Measurements from ENCODE around the gene ADTRP. TPM values are rescaled to one million over a fixed set of nuclear protein-coding genes. Genes with fewer than 3 reads are reported as not detected.

Gene ADTRP
- 1 to 10 TPM in 3 of 4 donors, under 1 TPM in 1; 0.14 to 3.3 (median 2.5) TPM for polyA plus RNA-seq (ENCODE audit: insufficient read length in 4 of 4)

- no peak for DNase-seq (ENCODE audit: low read depth in 4 of 4, low spot score in 3 of 4)
These were observed at the start of gene ADTRP for GRCh38 chr6:11778648-11779328. TSS of gene ADTRP (minus strand) at chr6:11778803. CDS start at chr6:11778759, 44 bp downstream.

DNA sequence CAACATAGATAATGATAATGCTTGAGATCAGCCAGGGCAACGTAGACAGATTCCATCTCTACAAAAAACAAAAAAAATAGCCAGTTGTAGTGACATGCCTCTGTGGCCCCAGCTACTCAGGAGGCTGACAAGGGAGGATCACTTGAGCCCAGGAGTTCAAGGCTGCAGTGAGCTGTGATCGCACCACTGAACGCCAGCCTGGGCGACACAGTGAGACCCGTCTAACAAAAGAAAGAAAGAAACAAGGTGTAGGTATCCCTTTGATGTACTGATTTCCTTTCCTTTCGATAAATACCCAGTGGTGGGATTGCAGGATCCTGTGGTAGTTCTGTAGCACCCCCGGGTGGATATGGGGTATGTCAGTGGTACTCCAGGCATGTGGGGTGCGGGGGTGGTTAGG is 48.2 kb upstream of the ADTRP start:
- no peak for DNase-seq (ENCODE audit: low read depth in 4 of 4, low spot score in 3 of 4)

GRCh38 chr6:11824986-11825385 is 46.4 kb upstream of the ADTRP start:
- DNase-seq (ENCODE audit: low read depth in 4 of 4, low spot score in 3 of 4) = no peak

DNA sequence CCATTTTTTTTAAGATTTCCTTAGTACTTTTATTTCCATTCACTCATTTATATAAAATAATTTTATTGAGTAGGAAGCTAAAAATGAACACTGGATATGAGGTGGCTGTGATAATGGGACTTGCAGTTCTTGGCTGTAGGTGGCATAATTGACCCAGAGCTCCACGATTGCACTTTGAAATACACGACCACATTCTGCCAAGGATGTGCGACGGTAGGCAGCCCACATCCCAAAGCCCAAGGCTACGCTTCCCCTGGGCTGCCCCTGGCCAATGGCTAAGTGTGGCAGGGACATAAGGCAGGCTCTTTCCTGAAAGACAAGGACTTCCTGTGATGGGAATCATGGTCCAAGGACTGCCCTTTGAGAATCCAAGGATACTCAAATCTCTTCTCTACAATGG is 43.7 kb upstream of the ADTRP start:
- DNase-seq (ENCODE audit: low read depth in 4 of 4, low spot score in 3 of 4) = no peak

DNA sequence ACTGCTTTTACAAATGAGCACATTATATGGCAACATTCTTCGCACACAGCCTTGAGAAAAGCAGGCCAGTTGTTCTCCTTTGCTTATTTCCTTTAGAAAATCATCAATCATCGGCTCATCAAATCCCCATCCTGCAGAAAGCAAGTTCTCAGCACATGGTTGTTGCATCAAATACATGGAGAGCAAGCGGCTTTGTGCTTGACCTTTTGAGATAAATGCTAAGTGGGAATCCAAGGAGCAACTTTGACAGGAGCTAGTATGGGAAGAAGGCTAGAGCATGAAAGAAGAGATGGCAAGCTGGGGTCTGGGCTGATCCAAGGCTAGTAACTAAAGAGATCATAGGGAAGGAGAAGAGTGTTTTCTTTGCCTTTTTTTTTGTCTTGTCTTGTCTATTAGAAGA is 43.2 kb upstream of the ADTRP start:
- no peak for DNase-seq (ENCODE audit: low read depth in 4 of 4, low spot score in 3 of 4)

GRCh38 chr6:11820821-11821220 is 42.2 kb upstream of the ADTRP start:
- no peak for DNase-seq (ENCODE audit: low read depth in 4 of 4, low spot score in 3 of 4)

- DNase-seq (ENCODE audit: low read depth in 4 of 4, low spot score in 3 of 4) = no peak
These were observed 40.9 kb upstream of the ADTRP start for GRCh38 chr6:11819486-11819885.

DNA sequence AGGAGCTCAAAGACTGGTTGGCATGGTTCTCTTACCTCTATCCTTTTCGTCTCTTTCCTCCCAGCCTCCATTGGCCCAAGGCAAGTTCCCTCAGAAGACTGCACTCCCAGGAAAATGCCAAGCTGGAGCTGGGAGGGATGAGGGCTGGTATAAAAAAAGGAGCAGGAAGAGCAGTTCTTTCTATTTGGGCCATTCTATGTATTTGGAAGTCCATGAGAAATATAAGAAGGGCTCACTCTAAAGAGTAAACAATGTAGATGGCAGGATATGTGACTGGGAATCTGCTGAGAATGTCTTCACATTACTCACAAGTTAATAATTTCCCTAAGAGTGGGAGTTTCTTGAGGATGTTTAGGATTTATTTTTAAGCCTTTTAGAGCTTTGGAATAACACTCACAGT is 36.6 kb upstream of the ADTRP start:
- DNase-seq (ENCODE audit: low read depth in 4 of 4, low spot score in 3 of 4) = no peak

- no peak for DNase-seq (ENCODE audit: low read depth in 4 of 4, low spot score in 3 of 4)
These were observed 36.2 kb upstream of the ADTRP start for GRCh38 chr6:11814819-11815218.

- DNase-seq (ENCODE audit: low read depth in 4 of 4, low spot score in 3 of 4) = no peak
These were observed 35.5 kb upstream of the ADTRP start for GRCh38 chr6:11814106-11814505.

DNA sequence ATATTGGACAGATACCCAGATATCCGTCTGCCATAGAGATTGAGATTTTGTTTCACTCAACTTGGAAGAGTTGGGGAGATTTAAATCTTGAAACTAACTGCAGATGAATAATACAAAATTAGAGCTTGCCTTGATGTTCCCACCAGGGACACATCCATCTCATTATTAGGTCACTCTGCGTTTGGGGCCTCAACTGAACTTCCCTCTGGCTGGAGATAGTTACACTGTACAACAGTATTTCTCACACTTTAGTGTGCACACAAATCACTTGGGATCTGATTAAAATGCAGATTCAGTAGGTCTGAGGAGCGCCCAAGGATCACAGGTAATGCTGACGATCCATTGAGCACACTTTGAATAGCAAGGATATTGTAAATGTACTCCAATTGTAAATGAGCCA is 35.0 kb upstream of the ADTRP start:
- no peak for DNase-seq (ENCODE audit: low read depth in 4 of 4, low spot score in 3 of 4)

DNA sequence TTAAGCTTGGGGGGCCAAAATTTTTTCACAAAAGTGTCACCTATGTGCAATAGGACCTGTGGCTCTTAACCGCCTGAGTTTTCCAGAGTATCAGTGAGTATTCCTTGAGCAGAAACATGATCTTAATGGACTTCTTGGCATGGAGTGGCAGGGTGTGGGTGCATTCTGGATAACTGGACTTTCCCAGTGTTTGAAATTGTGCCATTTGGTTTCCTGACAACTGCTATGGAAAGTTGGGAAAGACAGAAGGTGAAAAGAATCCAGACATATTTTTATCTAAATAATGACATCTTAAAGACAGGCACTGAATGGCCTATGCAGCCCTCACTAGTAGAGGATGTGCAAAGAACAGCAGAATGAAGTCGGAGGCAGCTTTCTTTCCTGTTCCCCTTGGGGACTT is 34.3 kb upstream of the ADTRP start:
- DNase-seq (ENCODE audit: low read depth in 4 of 4, low spot score in 3 of 4) = no peak

DNA sequence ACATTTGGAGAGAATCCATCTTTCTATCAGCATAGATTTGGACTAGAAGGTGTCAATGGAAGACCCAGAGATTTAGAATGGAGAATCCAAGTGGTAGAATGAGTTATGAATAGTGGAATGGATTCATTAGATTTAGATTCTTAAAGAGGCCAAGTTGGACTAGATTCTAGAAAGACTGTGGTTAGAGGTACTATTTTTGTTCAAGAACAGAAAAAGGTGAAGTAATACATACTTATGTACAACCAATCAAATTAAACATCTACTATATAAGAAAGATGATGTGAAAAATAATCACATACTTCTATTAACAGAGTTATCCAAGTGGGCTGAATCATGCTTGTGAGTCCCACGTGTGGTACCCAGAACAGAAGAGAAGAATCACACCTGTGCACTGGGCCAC is 33.8 kb upstream of the ADTRP start:
- no peak for DNase-seq (ENCODE audit: low read depth in 4 of 4, low spot score in 3 of 4)

GRCh38 chr6:11811644-11812264 is 33.2 kb upstream of the ADTRP start:
- DNase-seq (ENCODE audit: low read depth in 4 of 4, low spot score in 3 of 4) = no peak

DNA sequence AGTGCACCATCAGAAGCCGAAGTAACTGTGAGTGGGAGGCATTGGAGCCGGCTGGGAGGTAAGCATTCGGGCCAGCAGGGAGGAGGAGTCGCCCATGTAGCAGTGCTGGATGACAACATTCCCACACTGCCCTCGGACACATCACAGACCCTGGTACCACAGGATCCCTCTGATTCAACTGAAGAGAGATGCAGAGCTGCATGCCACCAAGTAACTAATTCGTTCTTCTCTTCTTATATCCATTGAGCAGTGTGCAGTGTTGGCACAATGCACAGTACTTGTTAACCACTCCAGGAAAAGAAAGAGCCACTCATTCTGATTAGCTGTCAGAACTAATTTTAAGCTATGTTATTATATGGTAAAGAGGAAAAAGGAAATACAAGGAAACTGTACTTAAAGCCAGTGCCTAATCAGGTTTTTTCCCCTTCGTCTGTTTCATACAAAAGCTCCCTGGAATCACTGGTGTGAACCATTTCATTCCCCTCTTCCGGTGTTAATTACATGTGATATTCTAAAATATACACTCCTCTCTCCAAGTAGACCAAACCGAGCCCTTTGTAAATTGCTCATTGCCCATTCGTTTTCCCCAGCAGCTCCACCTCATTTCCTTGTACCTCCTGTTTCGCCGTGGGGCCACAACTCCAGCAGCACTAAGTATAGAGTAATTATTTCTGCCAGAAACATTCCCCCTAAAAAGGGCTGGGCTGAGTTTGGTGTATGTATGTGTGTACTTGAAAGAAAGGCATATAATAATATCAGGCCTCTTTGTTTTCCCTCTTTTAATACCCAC is 32.4 kb upstream of the ADTRP start:
- no peak for DNase-seq (ENCODE audit: low read depth in 4 of 4, low spot score in 3 of 4)

GRCh38 chr6:11810039-11810541 is 31.5 kb upstream of the ADTRP start:
- DNase-seq (ENCODE audit: low read depth in 4 of 4, low spot score in 3 of 4) = no peak

DNA sequence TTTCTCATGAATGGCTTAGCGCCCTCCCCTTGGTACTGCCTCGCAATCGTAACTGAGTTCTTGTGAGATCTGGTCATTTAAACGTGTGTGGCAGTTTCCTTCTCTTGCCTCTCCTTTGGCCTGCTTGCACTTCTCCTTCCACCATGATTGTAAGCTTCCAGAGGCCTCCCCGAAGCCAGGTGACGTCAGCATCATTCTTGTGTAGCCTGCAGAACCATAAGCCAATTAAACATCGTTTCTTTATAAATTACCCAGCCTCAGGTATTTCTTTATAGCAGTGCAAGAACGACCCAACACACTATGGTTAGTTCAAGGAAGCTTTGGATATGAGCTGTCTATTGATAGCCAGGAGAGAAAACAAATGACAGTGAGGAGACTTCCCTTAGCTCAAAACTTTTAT is 29.5 kb upstream of the ADTRP start:
- DNase-seq (ENCODE audit: low read depth in 4 of 4, low spot score in 3 of 4) = no peak

GRCh38 chr6:11806561-11807317 is 28.1 kb upstream of the ADTRP start:
- no peak for DNase-seq (ENCODE audit: low read depth in 4 of 4, low spot score in 3 of 4)

DNA sequence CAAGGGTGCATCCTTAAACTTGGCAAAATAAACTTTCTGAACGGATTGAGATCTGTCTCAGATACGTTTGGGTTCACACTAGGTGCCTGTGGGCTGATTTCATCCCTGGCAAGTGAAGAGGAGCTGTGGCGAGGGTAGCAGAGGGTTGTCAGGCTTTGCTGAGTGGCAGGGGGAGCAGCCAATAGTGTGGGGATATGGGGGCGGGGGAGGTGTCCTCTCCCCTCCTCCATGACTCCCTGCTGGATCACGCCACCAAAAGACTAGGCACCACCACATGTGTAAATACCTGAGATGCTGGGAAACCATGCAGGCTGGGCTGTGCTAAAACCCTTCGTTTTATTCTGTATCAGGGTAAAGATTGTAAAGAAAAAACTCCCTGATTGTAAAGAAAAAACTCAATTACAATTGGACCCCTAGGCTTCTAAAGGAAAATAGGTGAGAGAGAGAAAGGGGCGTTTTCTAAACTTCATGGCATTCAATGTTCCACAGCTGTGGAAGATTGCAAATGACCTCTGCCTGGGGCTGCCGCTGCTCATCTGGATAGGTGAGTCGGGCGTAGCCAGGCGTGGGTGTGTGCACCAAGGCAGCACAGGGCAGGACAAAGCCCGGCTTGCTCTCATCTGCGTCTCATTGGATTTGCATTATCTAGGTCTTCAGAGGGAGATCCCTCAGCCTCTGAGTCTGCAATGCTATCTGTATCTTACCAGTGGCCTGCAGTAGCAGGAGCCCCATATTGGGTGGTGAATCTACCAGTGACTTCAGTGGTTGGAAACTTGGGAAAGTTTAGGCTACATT is 26.9 kb upstream of the ADTRP start:
- no peak for DNase-seq (ENCODE audit: low read depth in 4 of 4, low spot score in 3 of 4)

DNA sequence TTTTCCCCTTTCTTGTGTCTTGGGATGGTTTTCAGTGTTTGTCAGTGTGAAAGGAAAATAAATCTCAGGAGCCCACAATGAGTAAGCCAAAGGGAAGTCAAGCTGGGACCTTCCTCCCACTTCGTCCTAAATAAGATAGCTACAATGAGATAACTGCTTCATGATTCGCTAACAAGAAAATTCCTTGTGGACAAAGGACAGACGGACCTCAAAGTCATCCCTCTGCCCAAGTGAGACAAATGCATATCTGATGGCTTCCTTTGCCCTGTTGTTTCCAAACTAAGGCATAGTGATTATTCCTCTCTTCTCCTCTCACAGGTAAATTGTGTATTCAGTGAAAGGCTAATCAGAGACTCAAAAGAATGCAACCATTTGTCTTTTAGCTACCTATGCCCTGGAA is 26.1 kb upstream of the ADTRP start:
- DNase-seq (ENCODE audit: low read depth in 4 of 4, low spot score in 3 of 4) = no peak
